ENCODE measurements around the gene SMC1B.

DNA sequence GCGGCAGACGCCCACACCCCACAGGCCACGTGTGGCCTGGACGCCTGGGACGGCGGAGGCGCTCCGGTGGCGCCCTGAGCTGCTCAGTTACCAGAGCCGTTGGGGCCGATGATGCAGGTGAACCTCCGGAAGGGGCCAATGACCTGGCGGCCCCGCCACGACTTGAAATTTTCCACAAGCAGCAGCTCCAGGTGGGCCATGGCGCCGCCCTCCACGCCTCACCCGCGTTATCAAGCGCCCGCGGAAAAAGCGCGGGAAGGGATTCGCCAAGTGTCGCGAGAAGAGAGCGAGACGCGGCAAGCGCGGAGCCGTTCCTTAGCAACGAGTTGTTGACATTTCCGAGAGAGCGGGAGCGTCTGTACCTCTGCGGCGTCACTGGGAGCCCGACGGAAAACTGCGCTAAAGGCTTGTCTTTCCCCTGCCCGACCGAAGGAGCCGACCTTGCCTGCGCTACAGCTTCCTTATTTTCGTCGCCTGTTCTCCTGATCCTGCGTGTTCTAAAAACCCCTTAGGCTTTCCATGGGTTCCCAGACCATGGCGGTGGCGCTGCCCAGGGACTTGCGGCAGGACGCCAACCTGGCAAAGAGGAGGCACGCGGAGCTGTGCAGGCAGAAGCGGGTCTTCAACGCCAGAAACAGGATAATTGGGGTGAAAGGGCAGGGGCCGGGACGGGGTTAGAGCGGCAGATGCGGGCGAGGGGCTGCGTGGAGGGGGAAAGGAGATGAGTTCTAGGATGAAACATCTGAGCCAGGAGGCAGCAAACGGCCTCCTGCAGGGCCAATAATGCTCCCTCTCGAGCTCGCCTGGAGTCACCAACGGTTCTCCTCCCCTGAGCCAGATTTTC is at the start of gene SMC1B, which contains the start of gene RIBC2:
- no peak for TF ChIP-seq CTCF (IDR thresholded peaks at IDR 0.05)
- no peak for TF ChIP-seq POLR2A (IDR thresholded peaks at IDR 0.05)

Data from thyroid gland (tissue), 4 donors.